Measurements from ENCODE around the gene MLN.

The MLN gene

DNA sequence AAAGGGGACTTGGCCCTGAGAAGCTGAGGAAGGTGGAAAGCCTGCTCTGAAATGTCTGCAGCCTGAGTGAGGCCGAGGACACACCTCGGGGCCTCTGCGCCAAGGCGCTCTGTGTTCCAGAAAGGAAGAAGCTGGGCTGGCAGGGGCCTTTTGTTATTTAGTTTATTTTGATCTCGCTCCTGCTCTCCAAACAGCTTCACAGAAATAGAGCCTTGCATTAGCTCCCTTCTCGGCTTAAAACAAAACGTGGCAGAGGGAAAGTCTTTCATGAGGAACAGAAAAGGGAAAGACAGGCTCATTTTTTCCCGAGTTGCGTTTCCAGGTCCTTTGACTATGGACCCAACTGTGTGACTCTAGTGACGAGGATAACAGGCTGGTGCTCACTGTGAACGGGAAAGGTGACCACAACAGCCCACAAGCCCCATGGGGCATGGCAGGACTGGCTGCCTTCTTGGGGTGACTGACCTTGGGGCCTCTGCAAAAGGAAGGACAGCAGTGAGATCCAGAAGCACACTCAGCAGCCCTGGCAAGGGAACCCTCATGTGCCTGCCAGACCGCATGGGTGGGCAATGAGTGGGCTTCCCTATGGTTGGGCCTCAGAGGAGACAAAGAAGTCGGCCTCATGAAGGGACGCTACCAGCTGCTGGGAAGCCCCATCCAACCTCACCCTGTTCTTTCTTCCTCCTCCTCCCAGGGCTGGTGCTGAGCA, 33.5 kb downstream of the MLN start:
- no peak for DNase-seq

DNA sequence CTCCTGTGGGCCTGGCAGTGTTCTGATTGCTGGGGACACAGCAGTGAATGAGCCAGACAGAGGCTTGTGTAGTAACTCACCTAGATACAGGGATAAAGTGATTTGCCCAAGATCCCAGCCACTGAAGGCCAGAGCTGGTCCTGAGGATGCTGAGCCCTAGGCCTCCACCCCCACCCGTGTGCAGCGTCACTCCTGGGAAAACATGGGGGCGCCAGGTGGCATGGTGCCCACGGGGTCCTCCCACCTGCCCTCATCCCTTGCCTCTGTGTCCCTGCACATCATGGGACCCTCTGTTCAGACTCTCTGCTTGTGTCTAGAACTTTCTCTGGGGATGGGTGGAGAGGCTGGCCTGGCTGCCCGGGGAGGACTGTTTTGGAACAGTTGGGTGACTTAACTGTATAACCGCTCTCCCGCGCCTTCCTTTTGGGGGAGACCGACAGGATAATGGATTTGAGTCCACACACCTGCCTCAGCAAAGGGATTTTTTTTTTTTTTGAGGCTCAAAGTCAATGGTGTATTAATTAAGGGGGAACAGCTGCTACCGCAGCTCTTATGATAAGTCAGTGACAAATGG, 34.5 kb downstream of the MLN start:
- DNase-seq: no peak

DNA sequence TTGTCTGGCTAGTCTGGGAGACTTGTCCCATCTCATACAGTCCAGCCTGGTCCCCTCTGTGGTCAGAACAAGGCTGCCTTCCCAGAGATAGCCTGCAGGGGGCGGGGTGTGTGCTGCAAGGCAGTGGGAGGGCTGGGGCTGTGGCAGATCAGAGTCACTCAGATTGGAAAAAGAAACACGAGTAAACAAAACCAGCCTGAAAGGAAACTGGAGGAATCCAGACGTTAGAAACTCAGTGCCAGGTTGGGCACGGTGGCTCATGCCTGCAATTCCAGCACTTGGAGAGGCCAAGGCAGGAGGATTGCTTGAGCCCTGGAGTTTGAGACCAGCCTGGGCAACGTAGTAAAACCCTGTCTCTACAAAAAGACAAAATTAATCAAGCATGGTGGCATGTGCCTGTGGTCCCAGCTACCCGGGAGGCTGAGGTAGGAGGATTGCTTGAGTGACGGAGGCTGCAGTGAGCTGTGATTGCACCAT, 35.1 kb downstream of the MLN start:
- peak; percentile 19 to 52 for DNase-seq

DNA sequence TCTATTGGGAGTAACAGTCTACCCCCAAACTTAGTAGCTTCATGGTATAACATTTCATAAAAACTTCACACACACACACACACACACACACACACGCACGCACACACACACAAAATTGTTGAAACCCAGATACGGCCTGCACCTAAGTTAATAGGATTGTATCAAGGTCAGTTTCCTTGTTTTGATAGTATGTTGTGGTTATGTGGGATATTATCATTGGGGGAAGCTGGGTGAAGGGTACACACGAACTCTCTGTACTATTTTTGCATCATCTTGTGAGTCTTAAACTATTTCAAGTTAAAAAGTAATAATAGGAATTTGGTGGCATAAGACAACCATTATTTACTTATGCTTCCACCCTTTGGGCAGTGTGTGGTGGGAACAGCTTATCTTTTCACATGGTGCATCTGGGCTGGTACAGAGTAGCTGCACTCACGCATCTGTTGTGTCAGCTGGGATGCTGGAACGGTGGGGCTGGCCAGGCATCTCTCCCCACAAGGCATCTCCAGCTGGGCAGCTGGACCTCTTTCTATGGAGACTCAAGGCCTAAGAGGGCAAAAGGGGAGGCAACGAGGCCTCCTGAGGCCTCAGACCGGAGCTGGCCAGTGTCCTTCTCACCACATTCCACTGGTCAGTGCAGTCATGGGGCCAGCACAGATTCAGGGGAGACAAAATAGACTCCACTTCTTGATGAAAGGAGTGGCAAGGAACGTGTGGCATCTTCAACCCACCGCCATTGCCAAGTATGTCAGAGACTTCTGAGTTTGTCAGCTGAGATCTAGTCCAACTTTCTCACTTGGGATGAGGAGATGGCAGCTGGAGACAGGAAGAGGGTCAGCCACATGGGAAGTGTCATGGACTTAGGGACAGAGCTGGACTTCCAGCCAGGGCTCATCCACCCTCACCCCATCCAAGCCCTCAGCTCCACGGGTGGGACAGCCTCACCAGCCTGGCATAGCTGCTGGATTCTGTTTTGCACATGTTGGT, 36.6 kb downstream of the MLN start:
- DNase-seq: no peak

GRCh38 chr6:33765368-33765767, 38.4 kb downstream of the MLN start:
- no peak for DNase-seq

GRCh38 chr6:33764036-33764435, 39.8 kb downstream of the MLN start:
- no peak for DNase-seq

- no peak for DNase-seq
Measured at GRCh38 chr6:33763483-33763882, 40.3 kb downstream of the MLN start.

- no peak for DNase-seq
Measured at GRCh38 chr6:33762713-33763112, 41.1 kb downstream of the MLN start.

DNA sequence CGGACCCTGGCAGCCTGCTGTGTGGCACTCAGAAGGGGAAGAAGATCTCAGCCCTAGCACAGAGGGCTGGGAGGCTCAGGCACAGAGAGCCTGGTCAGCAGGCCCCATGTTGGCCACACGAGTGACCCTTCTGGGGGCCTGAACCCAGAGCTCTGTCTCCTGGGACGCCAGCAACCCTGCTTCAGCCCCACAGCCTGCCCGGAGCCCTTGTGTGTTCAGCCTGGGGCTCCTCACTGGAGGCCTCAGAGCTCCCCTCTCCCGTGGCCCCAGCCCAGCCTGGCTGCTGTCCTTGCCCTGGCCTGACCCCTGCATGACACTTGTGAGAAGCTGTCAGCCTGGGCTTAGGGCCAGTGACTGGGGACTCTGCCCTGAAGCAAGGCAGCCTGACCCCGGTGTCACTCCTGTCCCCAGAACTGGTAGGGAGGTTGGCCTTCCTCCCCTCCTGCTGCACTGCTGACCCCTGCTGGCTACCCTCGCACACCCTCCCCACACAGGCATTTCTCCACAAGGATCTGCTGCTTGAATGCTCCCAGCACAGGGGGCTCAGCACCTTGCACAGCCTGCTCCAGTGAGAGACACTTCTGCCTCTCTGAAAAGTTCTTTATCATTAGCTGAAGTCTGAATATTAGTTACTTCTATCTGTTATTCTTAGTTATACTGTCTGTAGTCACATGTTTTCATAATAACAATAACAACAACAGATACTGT, 41.7 kb downstream of the MLN start:
- DNase-seq: peak; percentile 60 to 69

- no peak for DNase-seq
Measured at GRCh38 chr6:33761581-33761921, 42.3 kb downstream of the MLN start.

- DNase-seq: no peak
Measured at GRCh38 chr6:33759887-33760629, 43.7 kb downstream of the MLN start.

DNA sequence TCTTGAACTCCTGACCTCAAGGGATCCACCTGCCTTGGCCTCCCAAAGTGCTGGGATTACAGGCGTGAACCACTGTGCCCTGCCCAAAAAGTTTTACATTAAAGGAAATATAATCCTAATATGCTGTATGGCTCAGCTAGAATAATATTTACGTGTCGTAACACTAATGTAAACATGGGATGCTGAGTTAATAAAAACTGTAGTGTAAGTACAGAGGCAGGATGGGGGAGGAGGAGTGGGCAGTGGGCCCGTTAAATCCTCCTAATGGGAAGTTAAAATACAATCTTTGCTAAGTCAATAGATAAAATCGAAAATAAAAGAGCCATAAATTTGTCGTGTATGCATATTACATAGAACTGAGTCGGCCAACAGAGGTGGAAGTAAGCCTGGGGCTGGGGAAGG, 45.0 kb downstream of the MLN start:
- DNase-seq: no peak

- no peak for DNase-seq
Measured at GRCh38 chr6:33757906-33758305, 45.9 kb downstream of the MLN start.

DNA sequence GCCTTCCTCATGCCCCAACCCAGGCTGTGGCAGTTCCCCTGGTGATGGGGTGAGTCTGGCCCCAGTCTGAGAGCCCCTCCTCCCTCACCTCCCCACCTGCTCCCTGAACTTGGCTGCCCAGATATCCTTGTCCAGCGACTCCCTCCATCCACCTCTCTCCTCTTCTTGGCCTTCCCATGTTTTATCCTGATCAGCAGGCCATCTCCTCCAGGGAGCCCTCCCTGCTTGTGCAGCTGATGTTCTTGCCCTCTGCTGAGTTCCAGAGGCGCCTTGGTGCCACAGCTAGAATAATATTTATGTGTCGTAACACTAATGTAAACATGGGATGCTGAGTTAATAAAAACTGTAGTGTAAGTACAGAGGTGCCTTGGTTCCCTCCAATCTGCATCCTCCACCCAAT, 46.7 kb downstream of the MLN start:
- no peak for DNase-seq

DNA sequence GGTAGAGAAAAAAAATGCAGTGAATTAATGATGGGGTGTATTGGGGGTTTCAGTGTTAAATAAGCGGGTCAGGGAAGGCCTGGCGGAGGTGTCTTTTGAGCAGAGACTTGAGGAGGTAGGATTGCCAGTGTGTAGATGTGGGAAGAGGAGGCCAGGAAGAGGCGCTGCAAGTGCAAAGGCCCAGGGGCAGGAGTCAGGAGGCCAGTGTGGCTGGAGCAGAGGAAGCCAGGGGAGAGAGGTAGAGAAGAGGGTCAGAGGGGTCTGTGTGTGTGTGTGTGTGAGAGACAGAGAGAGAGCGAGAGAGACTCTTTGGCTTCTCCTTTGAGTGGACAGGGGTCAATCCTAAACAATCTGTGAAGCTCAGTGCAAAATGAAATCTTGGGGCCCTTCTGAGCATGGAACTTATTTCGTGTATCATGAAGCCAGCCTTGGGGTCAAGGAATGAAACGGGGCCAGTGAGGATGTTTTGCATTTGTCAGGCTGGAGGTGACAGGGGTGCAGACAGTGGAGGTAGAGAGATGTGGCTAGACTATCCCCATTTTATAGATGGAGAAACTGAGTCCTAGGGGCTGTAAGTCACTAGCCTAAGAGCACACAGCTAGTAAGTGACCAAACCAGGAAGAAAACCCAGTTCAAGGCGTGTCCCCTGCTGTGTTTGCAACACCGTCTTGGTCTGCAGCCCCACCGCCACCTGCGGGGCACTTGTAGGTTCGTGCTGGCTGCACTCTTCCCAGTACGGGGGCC, 47.4 kb downstream of the MLN start:
- DNase-seq: no peak

DNA sequence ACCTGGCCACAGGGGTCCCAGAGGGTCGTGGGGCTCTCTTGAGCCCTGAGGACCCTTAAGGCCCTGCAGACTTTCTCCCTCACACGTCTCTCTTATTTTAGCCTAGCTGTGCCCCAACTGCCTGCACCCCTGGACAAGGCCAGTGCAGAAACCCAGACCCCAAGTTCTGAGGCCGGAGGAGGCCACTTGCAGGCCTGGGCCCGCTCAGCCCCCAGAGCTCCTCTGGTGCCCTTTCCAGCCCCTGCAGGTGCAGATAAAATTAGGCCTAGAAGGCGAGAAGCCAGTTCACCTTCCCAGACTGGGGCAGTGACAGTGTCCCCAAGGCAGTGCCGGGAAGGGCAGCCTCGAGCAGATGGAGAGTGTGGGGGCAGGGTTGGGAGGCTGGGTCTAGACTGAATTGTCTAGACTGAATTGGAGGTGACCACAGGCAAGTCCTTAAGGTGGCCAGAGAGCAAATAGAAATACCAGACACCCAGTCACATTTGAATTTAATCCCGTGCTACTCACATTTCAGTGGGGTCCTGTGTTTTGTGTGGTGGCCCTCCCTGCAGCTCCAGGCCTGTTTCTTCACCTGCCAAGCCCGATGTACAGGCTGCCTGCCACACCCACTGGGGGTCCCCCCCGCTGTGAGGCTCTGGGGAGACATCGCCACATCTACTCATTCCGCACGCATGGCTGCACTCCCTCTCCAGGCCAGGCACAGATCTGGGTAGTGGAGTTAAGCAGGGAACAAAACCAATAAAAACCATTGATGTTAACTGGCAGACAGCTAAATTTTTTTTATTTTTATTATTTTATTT, 48.5 kb downstream of the MLN start:
- DNase-seq: no peak

DNA sequence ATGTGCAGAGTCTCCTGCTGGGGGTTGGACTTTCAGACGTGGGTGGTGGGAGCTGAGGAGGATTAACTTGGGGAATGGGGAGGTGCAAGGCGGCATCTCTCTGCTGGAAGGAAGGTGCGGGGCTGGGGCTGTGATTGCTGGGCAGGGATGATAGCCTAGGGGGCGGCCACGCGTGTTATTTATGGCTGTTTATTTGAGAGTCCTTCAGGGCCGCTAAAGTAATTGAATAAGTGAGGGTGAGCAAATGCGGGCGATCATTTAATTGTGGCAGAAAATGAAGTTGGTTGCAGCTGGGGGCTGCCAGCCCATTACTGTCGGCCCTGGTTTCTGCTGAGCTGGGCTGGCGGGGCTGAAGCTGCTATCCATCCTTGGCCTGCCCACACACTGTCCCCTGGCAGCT, 49.6 kb downstream of the MLN start:
- no peak for DNase-seq

DNA sequence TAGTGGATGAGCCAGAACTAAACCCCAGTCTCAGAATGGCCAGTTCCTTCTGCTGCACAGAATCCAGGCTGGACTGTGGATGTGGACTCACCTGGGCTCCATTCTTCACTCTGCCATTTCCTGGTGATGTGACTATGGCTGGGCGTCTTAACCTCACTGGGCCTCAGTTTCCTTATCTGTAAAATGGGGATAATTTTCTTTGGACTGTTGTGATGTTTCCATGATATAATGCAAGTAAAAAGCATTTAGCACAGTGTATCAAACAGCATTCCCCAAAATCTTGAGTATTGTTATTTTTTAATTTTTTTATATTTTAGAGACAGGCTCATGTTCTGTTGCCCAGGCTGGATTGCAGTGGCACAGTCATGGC, 51.2 kb downstream of the MLN start:
- no peak for DNase-seq

GRCh38 chr6:33751771-33752645, 51.8 kb downstream of the MLN start:
- no peak for DNase-seq

Data from hippocampal formation (tissue), 2 donors.